Epithelial cell of proximal tubule (primary cell): ENCODE measurements around the gene PADI3. TPM values are rescaled to one million over a fixed set of nuclear protein-coding genes. Genes with fewer than 3 reads are reported as not detected.

Source experiments
- DNase-seq: peaks from one replicate; pipeline ENCODE4 v3.0.0-alpha.2; 2011; ENCODE audit warnings: low read depth
- H3K4me3 ChIP-seq: 2 replicates; pipeline ENCODE4 v1.5.1; 2011; ENCODE audit warnings: low read depth, mild to moderate bottlenecking, low read length
- CTCF ChIP-seq: conservative IDR thresholded peaks from 2 replicates; pipeline ENCODE4 v1.5.1; 2012; ENCODE audit warnings: low read depth, mild to moderate bottlenecking, low read length
- total RNA-seq: library from RNA; depleted of rRNA; stranded (reverse); fragments of >200 nt; gene quantifications from 2 replicates; pipeline ENCODE4 v1.2.3, GENCODE V29; 2015

The PADI3 gene
- total RNA-seq, 1 donor from 2014 or later, result not detected

- no peak for DNase-seq
Measured at GRCh38 chr1:17214876-17215544, 33.9 kb upstream of the PADI3 start.

GRCh38 chr1:17215545-17215890, 33.4 kb upstream of the PADI3 start:
- no peak overlapping the region for H3K4me3 ChIP-seq
- no peak for DNase-seq
- TF ChIP-seq CTCF, result no peak

More at GRCh38 chr1:17214876-17215544, 33.9 kb upstream of the PADI3 start:
- TF ChIP-seq CTCF, result no peak
- H3K4me3 ChIP-seq, result no peak overlapping the region

- no peak for TF ChIP-seq CTCF
- H3K4me3 ChIP-seq, result no peak overlapping the region
- no peak for DNase-seq
Measured at GRCh38 chr1:17216078-17216477, 32.8 kb upstream of the PADI3 start.

GRCh38 chr1:17217607-17218006, 31.3 kb upstream of the PADI3 start:
- no peak for TF ChIP-seq CTCF
- DNase-seq, result no peak
- no peak overlapping the region for H3K4me3 ChIP-seq

- no peak for DNase-seq
- no peak overlapping the region for H3K4me3 ChIP-seq
- no peak for TF ChIP-seq CTCF
Measured at GRCh38 chr1:17218939-17219338, 30.0 kb upstream of the PADI3 start.

GRCh38 chr1:17220287-17220686, 28.6 kb upstream of the PADI3 start:
- TF ChIP-seq CTCF, result no peak
- H3K4me3 ChIP-seq, result no peak overlapping the region
- no peak for DNase-seq

GRCh38 chr1:17222557-17222956, 26.3 kb upstream of the PADI3 start:
- TF ChIP-seq CTCF, result no peak
- no peak overlapping the region for H3K4me3 ChIP-seq
- DNase-seq, result no peak
